Measurements from ENCODE around the gene BTBD8.

Gene BTBD8

GRCh38 chr1:92125204-92125603, 45.1 kb downstream of the BTBD8 start:
- Histone ChIP-seq H3K9me2 (replicated peaks; ENCODE audit: control insufficient read depth, low read length) (no peaks in the 10 kb centered on the region), H3K4me2 (ENCODE audit: low read length) (no peak overlapping the region), H3K4me3 (ENCODE audit: low read length) (no peak overlapping the region), H3K9me3 (ENCODE audit: control insufficient read depth, insufficient read depth, low read length) (no peaks in the 10 kb centered on the region), H4K20me1 (ENCODE audit: control insufficient read depth, insufficient read depth, low read depth, low read length) (no peaks in the 10 kb centered on the region), H3K4me1 (ENCODE audit: control insufficient read depth, low read length) (no peaks in the 10 kb centered on the region), H3K36me3 (ENCODE audit: control insufficient read depth, low read length) (no peaks in the 10 kb centered on the region), H3K27ac (ENCODE audit: low read depth, low read length) (no peak overlapping the region), H3F3A (ENCODE audit: control insufficient read depth, insufficient read depth) (no peaks in the 10 kb centered on the region), H3K27me3 (ENCODE audit: control insufficient read depth, low read length) (no peaks in the 10 kb centered on the region), H3K79me2 (ENCODE audit: control insufficient read depth, low read length) (no peaks in the 10 kb centered on the region)
- TF ChIP-seq EZH2phosphoT487 (IDR thresholded peaks at IDR 0.05; ENCODE audit: borderline replicate concordance, low read length) (no peak), CTCF (IDR thresholded peaks at IDR 0.05; ENCODE audit: low read depth, low read length, poor library complexity, severe bottlenecking) (no peak)

- no peaks in the 10 kb centered on the region for H4K20me1 ChIP-seq (ENCODE audit: control insufficient read depth, insufficient read depth, low read depth, low read length)
- no peaks in the 10 kb centered on the region for H3K36me3 ChIP-seq (ENCODE audit: control insufficient read depth, low read length)
- no peak for TF ChIP-seq EZH2phosphoT487 (IDR thresholded peaks at IDR 0.05; ENCODE audit: borderline replicate concordance, low read length)
- TF ChIP-seq CTCF (IDR thresholded peaks at IDR 0.05; ENCODE audit: low read depth, low read length, poor library complexity, severe bottlenecking): no peak
- H3F3A ChIP-seq (ENCODE audit: control insufficient read depth, insufficient read depth): no peaks in the 10 kb centered on the region
- no peak overlapping the region for H3K27ac ChIP-seq (ENCODE audit: low read depth, low read length)
- H3K4me1 ChIP-seq (ENCODE audit: control insufficient read depth, low read length): no peaks in the 10 kb centered on the region
- H3K9me3 ChIP-seq (ENCODE audit: control insufficient read depth, insufficient read depth, low read length): no peaks in the 10 kb centered on the region
- no peak overlapping the region for H3K4me2 ChIP-seq (ENCODE audit: low read length)
- H3K4me3 ChIP-seq (ENCODE audit: low read length): no peak overlapping the region
- H3K9me2 ChIP-seq (replicated peaks; ENCODE audit: control insufficient read depth, low read length): no peaks in the 10 kb centered on the region
- H3K79me2 ChIP-seq (ENCODE audit: control insufficient read depth, low read length): no peaks in the 10 kb centered on the region
- no peaks in the 10 kb centered on the region for H3K27me3 ChIP-seq (ENCODE audit: control insufficient read depth, low read length)
These were observed 45.9 kb downstream of the BTBD8 start for GRCh38 chr1:92126088-92126487.

GRCh38 chr1:92134331-92134730, 54.2 kb downstream of the BTBD8 start:
- Histone ChIP-seq H4K20me1 (ENCODE audit: control insufficient read depth, insufficient read depth, low read depth, low read length) (no peaks in the 10 kb centered on the region), H3K79me2 (ENCODE audit: control insufficient read depth, low read length) (no peaks in the 10 kb centered on the region), H3K27ac (ENCODE audit: low read depth, low read length) (no peak overlapping the region), H3K9me3 (ENCODE audit: control insufficient read depth, insufficient read depth, low read length) (no peaks in the 10 kb centered on the region), H3K27me3 (ENCODE audit: control insufficient read depth, low read length) (no peaks in the 10 kb centered on the region), H3K36me3 (ENCODE audit: control insufficient read depth, low read length) (no peaks in the 10 kb centered on the region), H3K4me1 (ENCODE audit: control insufficient read depth, low read length) (no peaks in the 10 kb centered on the region), H3K9me2 (replicated peaks; ENCODE audit: control insufficient read depth, low read length) (no peaks in the 10 kb centered on the region), H3K4me2 (ENCODE audit: low read length) (no peak overlapping the region), H3F3A (ENCODE audit: control insufficient read depth, insufficient read depth) (no peaks in the 10 kb centered on the region), H3K4me3 (ENCODE audit: low read length) (no peak overlapping the region)
- TF ChIP-seq CTCF (IDR thresholded peaks at IDR 0.05; ENCODE audit: low read depth, low read length, poor library complexity, severe bottlenecking) (no peak), EZH2phosphoT487 (IDR thresholded peaks at IDR 0.05; ENCODE audit: borderline replicate concordance, low read length) (no peak)

GRCh38 chr1:92136341-92136740, 56.2 kb downstream of the BTBD8 start:
- Histone ChIP-seq H3K27me3 (ENCODE audit: control insufficient read depth, low read length) (no peaks in the 10 kb centered on the region), H3F3A (ENCODE audit: control insufficient read depth, insufficient read depth) (no peaks in the 10 kb centered on the region), H3K27ac (ENCODE audit: low read depth, low read length) (no peak overlapping the region), H3K9me3 (ENCODE audit: control insufficient read depth, insufficient read depth, low read length) (no peaks in the 10 kb centered on the region), H3K4me3 (ENCODE audit: low read length) (no peak overlapping the region), H3K9me2 (replicated peaks; ENCODE audit: control insufficient read depth, low read length) (no peaks in the 10 kb centered on the region), H4K20me1 (ENCODE audit: control insufficient read depth, insufficient read depth, low read depth, low read length) (no peaks in the 10 kb centered on the region), H3K4me1 (ENCODE audit: control insufficient read depth, low read length) (no peaks in the 10 kb centered on the region), H3K36me3 (ENCODE audit: control insufficient read depth, low read length) (no peaks in the 10 kb centered on the region), H3K4me2 (ENCODE audit: low read length) (no peak overlapping the region), H3K79me2 (ENCODE audit: control insufficient read depth, low read length) (no peaks in the 10 kb centered on the region)
- no peak for TF ChIP-seq EZH2phosphoT487 (IDR thresholded peaks at IDR 0.05; ENCODE audit: borderline replicate concordance, low read length)
- no peak for TF ChIP-seq CTCF (IDR thresholded peaks at IDR 0.05; ENCODE audit: low read depth, low read length, poor library complexity, severe bottlenecking)

Measured in DOHH2 (cell line).